ENCODE measurements around the gene ACMSD. TPM values are rescaled to one million over a fixed set of nuclear protein-coding genes. Genes with fewer than 3 reads are reported as not detected.

ACMSD gene
- total RNA-seq, 2 experiments from 2014 or later = not detected

DNA sequence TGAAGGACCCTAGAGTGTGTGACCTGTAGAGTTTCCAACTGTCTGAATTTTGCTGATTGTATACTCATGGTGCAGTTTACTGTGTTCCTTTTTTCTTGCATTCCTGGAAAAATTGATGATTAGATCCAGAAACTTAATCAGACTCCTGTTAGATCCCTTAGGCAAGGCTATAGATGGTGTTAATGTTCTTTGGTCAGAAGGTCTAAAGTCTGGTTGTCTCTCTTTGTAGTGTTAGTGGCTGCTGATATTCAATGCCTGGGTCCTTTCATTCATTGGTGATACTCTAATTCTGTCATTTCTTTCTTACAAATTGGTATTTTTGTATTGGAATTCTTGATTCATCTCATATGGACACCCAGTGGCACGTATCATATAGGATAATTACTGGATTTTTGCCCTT lies 86.5 kb downstream of the ACMSD start:
- peaks cover 52% of the 10 kb centered on the region for H4K20me1 ChIP-seq (ENCODE audit: insufficient read depth, low read length)
- H3K79me2 ChIP-seq (ENCODE audit: insufficient read depth, low read depth, low read length) = peaks cover 100% of the 10 kb centered on the region

GRCh38 chr2:134926231-134926931 lies 88.0 kb downstream of the ACMSD start:
- CTCF ChIA-PET (ENCODE audit: unreplicated experiment) = no interaction called here
- POLR2A ChIA-PET = interaction anchor here (0.6 to 1.5 kb wide), 4 partner anchors 8 to 1378 kb away, joined by 3 to 6 read pairs (median 4); no protein-coding TSS in a partner anchor
- Histone ChIP-seq H3K79me2 (ENCODE audit: insufficient read depth, low read depth, low read length) (peaks cover 100% of the 10 kb centered on the region), H3K4me2 (ENCODE audit: low read length) (no peak overlapping the region), H3K9me3 (ENCODE audit: low read length) (no peaks in the 10 kb centered on the region), H3K4me1 (ENCODE audit: insufficient read depth, low read length, poor library complexity, severe bottlenecking) (no peaks in the 10 kb centered on the region), H3K9me2 (ENCODE audit: insufficient read depth, low read length) (no peaks in the 10 kb centered on the region), H3K27ac (ENCODE audit: low read depth, low read length, poor library complexity, severe bottlenecking) (no peak overlapping the region), H4K20me1 (ENCODE audit: insufficient read depth, low read length) (peaks cover 48% of the 10 kb centered on the region), H3K4me3 (ENCODE audit: low read depth, low read length, poor library complexity, severe bottlenecking) (no peak overlapping the region), H2AFZ (ENCODE audit: low read length) (no peak overlapping the region), H3K36me3 (ENCODE audit: insufficient read depth, low read length) (peaks cover 93% of the 10 kb centered on the region)
- TF ChIP-seq CTCF (conservative IDR thresholded peaks at IDR 0.05; ENCODE audit: low read length) (no peak), EZH2phosphoT487 (IDR thresholded peaks at IDR 0.05; ENCODE audit: borderline replicate concordance, low read depth, low read length) (no peak)
- no TSS peak for BruUV-seq (replicated peaks)
- intact Hi-C loops (cut with micrococcal nuclease; ENCODE audit: unreplicated experiment) = no loop called here
- DNase-seq (ENCODE audit: low spot score) = no peak

More for the DNA sequence above, 86.5 kb downstream of the ACMSD start:
- Histone ChIP-seq H3K36me3 (ENCODE audit: insufficient read depth, low read length) (peaks cover 95% of the 10 kb centered on the region), H3K4me1 (ENCODE audit: insufficient read depth, low read length, poor library complexity, severe bottlenecking) (peaks cover 10% of the 10 kb centered on the region), H3K4me3 (ENCODE audit: low read depth, low read length, poor library complexity, severe bottlenecking) (no peak overlapping the region), H3K4me2 (ENCODE audit: low read length) (no peak overlapping the region), H3K27ac (ENCODE audit: low read depth, low read length, poor library complexity, severe bottlenecking) (no peak overlapping the region), H2AFZ (ENCODE audit: low read length) (no peak overlapping the region), H3K9me2 (ENCODE audit: insufficient read depth, low read length) (no peaks in the 10 kb centered on the region), H3K9me3 (ENCODE audit: low read length) (no peaks in the 10 kb centered on the region)
- POLR2A ChIA-PET = no interaction called here
- DNase-seq (ENCODE audit: low spot score) = no peak
- TF ChIP-seq EZH2phosphoT487 (IDR thresholded peaks at IDR 0.05; ENCODE audit: borderline replicate concordance, low read depth, low read length) (no peak), CTCF (conservative IDR thresholded peaks at IDR 0.05; ENCODE audit: low read length) (no peak)
- intact Hi-C loops (cut with micrococcal nuclease; ENCODE audit: unreplicated experiment) = no loop called here
- BruUV-seq (replicated peaks) = no TSS peak
- CTCF ChIA-PET (ENCODE audit: unreplicated experiment) = no interaction called here

DNA sequence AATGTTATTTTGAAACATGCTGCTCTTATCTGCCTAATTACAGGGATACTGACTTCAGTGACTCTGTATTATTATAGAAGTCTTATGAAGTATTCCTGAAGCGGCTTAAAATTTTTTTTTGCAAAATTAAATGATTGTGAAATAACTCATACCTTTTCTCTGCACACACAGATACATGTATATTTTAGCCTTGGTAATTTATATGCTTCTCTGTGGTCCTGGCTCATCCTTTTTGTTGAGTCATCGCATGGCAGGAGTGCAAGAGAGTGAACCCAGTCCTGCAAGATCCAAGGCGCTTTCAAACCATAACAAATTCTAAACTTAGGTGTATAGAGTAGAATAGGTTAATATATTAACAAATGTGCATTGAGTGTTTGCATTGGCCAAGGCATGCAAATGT lies 88.8 kb downstream of the ACMSD start:
- ChIA-PET CTCF (ENCODE audit: unreplicated experiment) (no interaction called here), POLR2A (interaction anchor here (0.6 kb wide), 1 partner anchor 702 kb away, joined by 6 read pairs; no protein-coding TSS in a partner anchor)
- DNase-seq (ENCODE audit: low spot score) = no peak
- Histone ChIP-seq H2AFZ (ENCODE audit: low read length) (no peak overlapping the region), H3K9me3 (ENCODE audit: low read length) (no peaks in the 10 kb centered on the region), H3K36me3 (ENCODE audit: insufficient read depth, low read length) (peaks cover 93% of the 10 kb centered on the region), H3K4me1 (ENCODE audit: insufficient read depth, low read length, poor library complexity, severe bottlenecking) (no peaks in the 10 kb centered on the region), H3K4me2 (ENCODE audit: low read length) (no peak overlapping the region), H3K79me2 (ENCODE audit: insufficient read depth, low read depth, low read length) (peaks cover 100% of the 10 kb centered on the region), H3K9me2 (ENCODE audit: insufficient read depth, low read length) (no peaks in the 10 kb centered on the region), H3K27ac (ENCODE audit: low read depth, low read length, poor library complexity, severe bottlenecking) (no peak overlapping the region), H4K20me1 (ENCODE audit: insufficient read depth, low read length) (peaks cover 45% of the 10 kb centered on the region), H3K4me3 (ENCODE audit: low read depth, low read length, poor library complexity, severe bottlenecking) (no peak overlapping the region)
- TF ChIP-seq EZH2phosphoT487 (IDR thresholded peaks at IDR 0.05; ENCODE audit: borderline replicate concordance, low read depth, low read length) (no peak), CTCF (conservative IDR thresholded peaks at IDR 0.05; ENCODE audit: low read length) (no peak)
- BruUV-seq (replicated peaks) = no TSS peak
- intact Hi-C loops (cut with micrococcal nuclease; ENCODE audit: unreplicated experiment) = no loop called here

All from OCI-LY7 (cell line).